Mononuclear cell (primary cell): ENCODE measurements around the gene ULK1. TPM values are rescaled to one million over a fixed set of nuclear protein-coding genes. Genes with fewer than 3 reads are reported as not detected.

Experiments used
- H3K27me3 ChIP-seq: 2 replicates; pipeline ENCODE4 v1.6.0; 2011; ENCODE audit warnings: low read length, control low read depth; ENCODE audit not compliant: insufficient read depth
- H3K4me1 ChIP-seq: 2 replicates; pipeline ENCODE4 v1.5.1; 2011; ENCODE audit warnings: mild to moderate bottlenecking, low read length, control low read depth; ENCODE audit not compliant: insufficient read depth
- H3K4me3 ChIP-seq: 2 replicates; pipeline ENCODE4 v1.5.1; 2011; ENCODE audit warnings: mild to moderate bottlenecking, low read length, moderate library complexity
- H3K9me3 ChIP-seq: 2 replicates; pipeline ENCODE4 v1.5.1; 2011; ENCODE audit warnings: low read depth, mild to moderate bottlenecking, control low read depth, low read length
- total RNA-seq: library from RNA; depleted of rRNA; stranded (reverse); fragments of >200 nt; gene quantifications from one replicate; pipeline ENCODE4 v1.2.3, GENCODE V29; 2012

The ULK1 gene
- total RNA-seq, 1 donor = 25.8 TPM

DNA sequence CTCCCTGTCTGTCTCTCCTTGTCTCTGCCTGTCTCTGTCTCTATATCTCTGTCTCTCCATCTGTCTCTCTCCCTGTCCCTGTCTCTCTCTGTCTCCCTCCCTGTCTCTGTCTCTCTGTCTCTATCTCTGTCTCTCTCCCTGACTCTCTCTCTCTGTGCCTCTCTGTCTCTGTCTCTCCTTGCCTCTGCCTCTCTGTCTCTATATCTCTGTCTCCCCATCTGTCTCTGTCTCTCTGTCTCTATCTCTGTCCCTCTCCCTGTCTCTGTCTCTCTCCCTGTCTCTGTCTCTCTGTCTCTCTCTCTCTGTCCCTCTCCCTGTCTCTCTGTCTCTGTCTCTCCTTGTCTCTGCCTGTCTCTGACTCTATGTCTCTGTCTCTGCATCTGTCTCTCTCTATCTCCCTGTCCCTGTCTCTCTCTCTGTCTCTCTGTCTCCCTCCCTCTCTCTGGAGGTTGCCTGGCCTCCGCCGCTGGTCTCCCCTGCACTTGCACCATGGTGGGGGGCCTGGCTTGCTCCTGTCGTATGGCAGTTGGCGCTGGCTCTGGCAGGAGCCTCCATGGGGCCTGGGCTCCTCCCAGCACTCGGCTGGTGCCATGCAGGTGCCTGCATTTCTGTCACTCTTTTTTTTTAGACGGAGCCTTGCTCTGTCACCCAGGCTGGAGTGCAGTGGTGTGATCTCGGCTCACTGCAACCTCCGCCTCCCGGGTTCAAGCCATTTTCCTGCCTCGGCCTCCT is 37.9 kb upstream of the ULK1 start:
- no peaks in the 10 kb centered on the region for H3K9me3 ChIP-seq
- no peak overlapping the region for H3K4me3 ChIP-seq
- no peaks in the 10 kb centered on the region for H3K27me3 ChIP-seq
- peaks cover 27% of the 10 kb centered on the region for H3K4me1 ChIP-seq

DNA sequence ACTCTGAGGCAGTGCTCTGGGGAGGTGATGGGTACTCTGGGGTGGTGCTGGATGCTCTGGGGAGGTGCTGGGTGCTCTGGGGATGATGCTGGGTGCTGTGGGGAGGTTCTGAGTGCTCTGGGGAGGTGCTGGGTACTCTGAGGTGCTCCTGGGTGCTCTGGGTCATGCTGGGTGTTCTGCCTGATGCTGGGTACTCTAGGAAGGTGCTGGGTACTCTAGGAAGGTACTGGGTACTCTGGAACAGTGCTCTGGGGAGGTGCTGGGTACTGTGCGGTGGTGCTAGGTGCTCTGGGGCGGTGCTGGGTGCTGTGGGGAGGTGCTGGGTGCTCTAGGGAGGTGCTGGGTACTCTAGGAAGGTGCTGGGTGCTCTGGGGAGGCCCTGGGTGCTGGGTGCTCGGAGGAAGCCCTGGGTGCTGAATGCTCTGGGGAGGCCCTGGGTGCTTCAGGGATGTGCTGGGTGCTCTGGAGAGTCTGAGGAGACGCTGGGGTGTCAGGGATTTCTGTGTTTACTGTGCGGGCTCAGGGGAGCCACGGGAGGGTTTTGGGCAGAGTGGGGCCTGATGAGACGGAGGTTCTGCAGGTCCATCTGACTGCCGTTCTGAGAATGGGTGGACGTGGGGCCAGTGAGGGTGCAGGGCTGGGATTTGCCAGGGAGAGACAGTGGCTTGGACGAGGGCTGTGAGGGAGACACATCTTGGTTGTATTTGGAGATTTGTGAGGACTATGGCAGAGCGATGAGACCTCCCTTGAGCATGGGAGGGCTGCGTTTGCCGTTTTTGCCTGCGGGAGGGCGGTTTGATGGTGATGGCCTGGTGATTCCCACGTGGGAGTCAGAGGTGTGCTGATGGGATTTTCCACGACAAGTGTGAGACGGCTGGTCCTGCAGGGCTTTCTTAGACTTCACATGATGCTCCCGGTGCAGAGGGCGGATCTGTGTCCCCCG is 36.2 kb upstream of the ULK1 start:
- H3K27me3 ChIP-seq = no peaks in the 10 kb centered on the region
- H3K9me3 ChIP-seq = no peaks in the 10 kb centered on the region
- peaks cover 31% of the 10 kb centered on the region for H3K4me1 ChIP-seq
- no peak overlapping the region for H3K4me3 ChIP-seq

DNA sequence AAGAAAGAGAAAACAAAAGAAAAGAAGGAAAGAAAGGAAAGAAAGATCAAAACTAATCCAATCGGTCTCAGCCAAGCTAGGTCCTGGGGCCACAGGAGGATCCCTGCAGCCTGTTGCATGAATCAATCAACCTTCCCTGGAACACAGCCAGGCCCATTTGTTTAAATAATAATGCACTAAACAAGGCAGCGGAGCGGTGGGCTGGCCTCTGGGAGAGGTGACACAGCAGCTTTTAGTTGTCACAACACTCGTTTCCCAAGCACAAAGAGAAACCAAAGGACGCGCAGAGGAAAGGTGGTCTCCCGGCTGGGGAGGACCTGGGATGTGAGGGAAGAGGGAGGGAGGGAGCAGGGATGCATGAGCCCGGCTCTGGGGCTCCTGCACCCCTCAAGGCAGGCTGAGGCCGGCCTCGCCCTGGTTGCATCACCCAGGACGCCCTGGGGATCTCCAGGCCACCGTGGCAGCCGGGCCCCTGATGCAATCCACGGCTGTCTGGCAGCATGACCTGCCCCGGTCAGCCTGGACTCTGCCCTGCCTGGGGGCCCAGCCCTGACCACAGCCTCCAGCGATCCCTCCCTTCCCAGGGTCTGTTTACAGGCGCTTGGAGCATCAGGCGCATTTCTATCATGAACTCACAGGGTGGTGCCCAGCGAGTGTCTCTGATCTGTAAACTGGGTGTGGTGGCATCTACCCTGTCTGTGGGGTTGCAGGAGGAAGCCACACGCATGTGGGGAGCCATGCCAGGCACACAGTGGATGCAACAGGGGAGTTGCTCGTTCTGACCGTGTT is 33.8 kb upstream of the ULK1 start:
- Histone ChIP-seq H3K27me3 (no peaks in the 10 kb centered on the region), H3K4me3 (peak overlapping the region; percentile 9), H3K9me3 (no peaks in the 10 kb centered on the region), H3K4me1 (peaks cover 34% of the 10 kb centered on the region)

DNA sequence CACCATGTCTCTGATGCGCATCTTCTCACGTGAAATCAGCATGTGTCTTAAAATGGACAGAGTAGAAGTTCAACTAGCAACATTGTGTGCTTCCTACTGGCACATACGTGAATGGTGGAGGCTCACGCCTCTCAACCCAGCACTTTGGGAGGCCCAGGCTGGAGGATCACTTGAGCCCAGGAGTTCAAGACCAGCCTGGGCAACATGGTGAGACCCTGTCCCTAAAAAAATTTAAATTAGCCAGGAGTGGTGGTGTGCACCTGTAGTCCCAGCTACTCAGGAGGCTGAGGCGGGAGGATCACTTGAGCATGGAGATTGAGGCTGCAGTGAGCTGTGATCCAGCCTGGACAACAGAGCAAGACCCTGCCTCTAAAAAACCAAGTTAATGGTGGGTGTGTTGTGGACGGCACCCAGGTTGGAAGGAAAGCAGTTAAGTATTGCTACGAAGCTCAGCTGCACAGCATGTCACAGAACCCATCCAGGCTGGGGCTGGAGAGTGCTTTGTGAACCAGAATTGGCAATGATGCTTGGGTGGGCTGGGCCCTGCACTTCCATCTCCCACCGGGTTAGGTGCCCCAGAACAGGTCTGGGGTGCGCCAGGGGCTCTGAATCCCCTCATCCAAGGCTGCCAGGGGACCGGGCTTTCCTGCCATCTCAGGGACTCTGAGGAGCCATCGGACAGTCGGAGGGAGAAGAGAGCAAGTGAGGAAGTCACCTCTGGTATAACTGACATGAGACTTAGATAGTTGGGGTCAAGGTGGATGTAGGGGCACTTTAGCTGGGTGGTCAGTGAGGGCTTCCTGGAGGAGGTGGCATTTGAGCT is 33.0 kb upstream of the ULK1 start:
- no peak overlapping the region for H3K4me3 ChIP-seq
- H3K4me1 ChIP-seq = peaks cover 34% of the 10 kb centered on the region
- no peaks in the 10 kb centered on the region for H3K27me3 ChIP-seq
- H3K9me3 ChIP-seq = no peaks in the 10 kb centered on the region

DNA sequence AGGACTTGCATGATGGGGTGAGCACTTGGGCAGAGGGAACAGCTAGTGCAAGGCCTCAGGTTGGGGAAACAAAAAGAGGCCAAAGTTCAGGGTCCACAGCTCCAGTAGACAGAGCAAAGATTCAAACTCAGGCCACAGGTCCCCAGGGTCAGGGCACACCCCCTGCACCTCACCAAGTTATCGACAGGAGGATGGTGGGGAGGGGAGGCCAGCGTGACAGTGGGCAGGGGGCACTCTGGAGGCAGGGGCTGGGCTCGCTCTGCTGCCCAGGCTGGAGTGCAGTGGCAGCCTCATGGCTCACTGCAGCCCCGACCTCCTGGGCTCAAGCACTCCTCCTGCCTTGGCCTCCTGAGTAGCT is 32.4 kb upstream of the ULK1 start:
- H3K27me3 ChIP-seq = no peaks in the 10 kb centered on the region
- no peak overlapping the region for H3K4me3 ChIP-seq
- H3K4me1 ChIP-seq = peaks cover 34% of the 10 kb centered on the region

DNA sequence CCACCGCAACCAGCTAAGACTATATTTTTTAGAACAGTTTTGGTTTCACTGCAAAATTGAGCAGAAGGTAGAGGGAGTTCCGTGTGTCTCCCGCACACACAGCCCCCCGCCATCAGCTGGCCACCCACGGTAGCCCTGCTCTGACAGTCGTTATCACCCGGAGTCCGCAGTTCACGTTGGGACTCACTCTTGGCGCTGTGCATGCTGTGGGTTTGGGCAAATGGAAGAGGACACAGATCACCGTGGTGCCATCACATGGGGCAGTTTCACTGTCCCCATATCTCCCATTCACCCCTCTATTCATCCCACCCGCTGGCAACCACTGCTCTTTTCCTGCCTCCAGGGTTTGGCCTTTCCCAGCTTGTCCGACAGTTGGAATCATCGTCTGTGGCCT is 31.8 kb upstream of the ULK1 start:
- H3K27me3 ChIP-seq = no peaks in the 10 kb centered on the region
- H3K4me1 ChIP-seq = peaks cover 38% of the 10 kb centered on the region
- H3K9me3 ChIP-seq = no peaks in the 10 kb centered on the region
- H3K4me3 ChIP-seq = no peak overlapping the region

More for the DNA sequence above, 32.4 kb upstream of the ULK1 start:
- no peaks in the 10 kb centered on the region for H3K9me3 ChIP-seq

DNA sequence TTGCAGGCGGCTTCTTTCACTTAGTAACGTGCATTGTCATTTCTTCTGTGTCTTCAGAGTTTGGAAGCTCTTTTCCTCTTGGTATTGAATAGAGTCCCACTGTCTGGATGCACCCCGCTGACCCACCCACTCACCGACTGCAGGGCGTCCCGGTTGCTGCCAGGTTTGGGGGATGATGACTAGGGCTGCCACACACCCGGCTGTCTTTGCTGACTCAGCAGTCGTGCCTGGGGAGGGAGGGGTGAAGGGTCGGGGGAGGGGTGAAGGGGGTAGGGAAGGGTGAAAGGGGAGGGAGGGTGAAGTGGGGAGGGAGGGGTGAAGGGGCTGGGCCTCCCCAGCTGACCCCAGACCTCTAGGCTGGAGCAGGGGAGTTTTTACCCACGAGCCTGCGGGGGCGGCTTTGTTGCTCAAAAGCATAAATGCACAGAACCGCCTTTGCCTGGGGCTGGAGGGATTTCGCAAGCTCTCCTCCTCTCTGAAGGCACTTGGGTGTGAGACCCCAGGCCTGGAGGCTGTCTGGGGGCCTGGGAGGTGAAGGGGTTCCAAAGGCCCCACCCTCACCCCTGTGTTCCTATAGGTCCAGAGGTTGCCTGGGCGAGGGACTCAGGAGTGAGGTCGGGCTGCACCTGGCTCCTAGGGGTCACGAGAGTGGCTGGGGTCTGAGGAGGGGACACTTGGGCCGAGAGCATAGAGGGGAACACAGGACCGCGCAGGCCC is 31.3 kb upstream of the ULK1 start:
- H3K4me1 ChIP-seq = peaks cover 44% of the 10 kb centered on the region
- no peaks in the 10 kb centered on the region for H3K27me3 ChIP-seq
- H3K4me3 ChIP-seq = no peak overlapping the region
- H3K9me3 ChIP-seq = no peaks in the 10 kb centered on the region

DNA sequence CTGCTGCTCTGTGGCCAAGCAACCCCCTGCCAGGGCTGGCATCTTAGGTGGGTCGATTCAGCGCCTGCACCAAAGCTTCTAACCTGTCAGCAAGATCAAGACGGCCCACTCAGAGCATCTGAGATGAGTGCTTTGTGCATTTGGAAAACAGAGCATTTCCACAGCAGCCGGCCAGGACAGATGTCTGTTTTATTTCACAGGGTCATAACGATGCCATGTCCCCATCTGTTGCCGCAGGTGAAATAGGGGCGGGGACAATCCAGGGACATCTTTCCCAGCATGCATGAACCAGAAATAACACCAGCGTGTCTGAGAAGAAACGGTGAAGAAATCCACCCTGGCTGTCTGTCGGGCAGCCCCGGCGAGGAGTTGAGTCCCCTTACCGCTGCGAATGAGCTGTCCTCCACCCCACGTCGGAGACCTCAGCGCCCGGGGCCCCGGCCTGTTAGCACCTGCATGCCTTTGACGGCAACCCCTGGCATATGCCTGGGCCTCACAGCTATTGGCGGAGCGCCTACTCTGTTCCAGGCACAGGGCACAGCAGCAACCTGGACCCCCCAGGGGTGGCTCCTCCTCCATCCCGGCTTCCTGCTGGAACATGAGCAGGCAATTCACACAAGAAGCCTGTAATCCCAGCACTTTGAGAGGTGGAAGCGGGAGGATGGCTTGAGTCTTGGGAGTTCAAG is 30.6 kb upstream of the ULK1 start:
- Histone ChIP-seq H3K9me3 (no peaks in the 10 kb centered on the region), H3K4me1 (peaks cover 44% of the 10 kb centered on the region), H3K4me3 (no peak overlapping the region), H3K27me3 (no peaks in the 10 kb centered on the region)

DNA sequence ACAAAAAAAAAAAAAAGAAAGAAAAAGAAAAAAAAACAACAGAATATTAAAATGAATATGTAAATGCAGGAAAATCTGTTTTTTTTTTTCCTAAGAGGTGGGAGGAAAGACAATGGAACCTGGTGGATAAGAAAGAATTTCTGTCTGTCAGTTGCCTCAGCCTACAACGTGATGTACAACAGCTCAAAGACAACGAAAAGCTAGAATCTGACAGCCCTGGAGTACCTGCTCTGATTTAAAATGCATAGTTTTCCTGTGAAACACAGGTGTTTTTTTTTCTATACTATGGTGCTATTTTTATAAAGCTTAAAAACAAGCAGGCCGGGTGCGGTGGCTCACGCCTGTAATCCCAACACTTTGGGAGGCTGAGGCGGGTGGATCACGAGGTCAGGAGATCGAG is 30.0 kb upstream of the ULK1 start:
- no peaks in the 10 kb centered on the region for H3K9me3 ChIP-seq
- no peak overlapping the region for H3K4me3 ChIP-seq
- H3K4me1 ChIP-seq = peaks cover 44% of the 10 kb centered on the region
- H3K27me3 ChIP-seq = no peaks in the 10 kb centered on the region

DNA sequence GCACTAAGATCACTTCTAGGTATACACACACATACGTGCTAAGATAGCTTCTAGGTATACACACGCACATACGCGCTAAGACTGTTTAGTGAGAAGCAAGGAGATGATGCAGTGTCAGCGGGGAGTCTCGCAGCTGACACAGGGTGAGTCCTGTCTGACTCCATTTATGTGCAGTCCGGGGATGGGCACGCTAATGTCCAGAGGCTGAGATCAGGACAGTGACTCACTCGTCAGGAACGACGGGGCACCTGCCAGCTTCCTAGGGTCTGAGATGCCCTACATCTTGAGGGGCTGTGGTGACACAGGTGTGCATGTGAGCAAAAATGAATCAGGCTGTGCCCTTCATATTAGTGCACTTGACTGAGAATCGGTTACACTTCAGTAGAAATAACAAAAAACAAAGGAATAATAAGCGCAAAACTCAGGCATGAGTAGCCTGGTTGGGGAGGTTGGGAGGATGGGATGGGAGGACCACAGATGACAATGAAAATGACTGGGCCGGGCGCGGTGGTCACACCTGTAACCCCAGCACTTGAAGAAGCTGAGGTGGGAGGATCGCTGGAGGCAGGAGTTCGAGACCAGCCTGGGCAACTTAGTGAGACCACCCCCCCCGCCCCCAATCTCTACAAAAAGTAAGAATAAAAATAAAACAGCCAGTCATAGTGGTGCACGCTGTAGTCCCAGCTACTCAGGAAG is 29.1 kb upstream of the ULK1 start:
- Histone ChIP-seq H3K27me3 (no peaks in the 10 kb centered on the region), H3K4me1 (peaks cover 40% of the 10 kb centered on the region)

DNA sequence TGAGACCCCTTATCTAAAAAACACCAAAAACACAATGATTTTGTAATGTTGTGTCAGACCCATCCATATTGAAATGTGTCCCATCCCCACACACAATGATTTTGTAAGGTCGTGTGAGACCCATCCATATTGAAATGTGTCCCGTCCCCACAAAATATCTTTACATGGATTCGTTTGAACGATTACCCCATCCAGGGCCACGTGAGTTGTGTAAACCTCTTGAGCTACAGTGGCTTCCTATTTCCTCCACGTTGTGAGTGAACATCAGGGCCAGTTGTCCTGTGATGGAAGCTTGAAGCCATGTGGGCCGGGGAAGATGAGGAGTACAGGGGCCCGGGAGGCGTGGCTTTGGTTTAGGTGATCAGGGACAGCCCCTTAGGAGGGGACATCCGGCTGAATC is 27.0 kb upstream of the ULK1 start:
- peaks cover 30% of the 10 kb centered on the region for H3K4me1 ChIP-seq
- no peaks in the 10 kb centered on the region for H3K27me3 ChIP-seq
- H3K9me3 ChIP-seq = no peaks in the 10 kb centered on the region
- H3K4me3 ChIP-seq = no peak overlapping the region

More for the DNA sequence above, 29.1 kb upstream of the ULK1 start:
- Histone ChIP-seq H3K4me3 (no peak overlapping the region), H3K9me3 (no peaks in the 10 kb centered on the region)

DNA sequence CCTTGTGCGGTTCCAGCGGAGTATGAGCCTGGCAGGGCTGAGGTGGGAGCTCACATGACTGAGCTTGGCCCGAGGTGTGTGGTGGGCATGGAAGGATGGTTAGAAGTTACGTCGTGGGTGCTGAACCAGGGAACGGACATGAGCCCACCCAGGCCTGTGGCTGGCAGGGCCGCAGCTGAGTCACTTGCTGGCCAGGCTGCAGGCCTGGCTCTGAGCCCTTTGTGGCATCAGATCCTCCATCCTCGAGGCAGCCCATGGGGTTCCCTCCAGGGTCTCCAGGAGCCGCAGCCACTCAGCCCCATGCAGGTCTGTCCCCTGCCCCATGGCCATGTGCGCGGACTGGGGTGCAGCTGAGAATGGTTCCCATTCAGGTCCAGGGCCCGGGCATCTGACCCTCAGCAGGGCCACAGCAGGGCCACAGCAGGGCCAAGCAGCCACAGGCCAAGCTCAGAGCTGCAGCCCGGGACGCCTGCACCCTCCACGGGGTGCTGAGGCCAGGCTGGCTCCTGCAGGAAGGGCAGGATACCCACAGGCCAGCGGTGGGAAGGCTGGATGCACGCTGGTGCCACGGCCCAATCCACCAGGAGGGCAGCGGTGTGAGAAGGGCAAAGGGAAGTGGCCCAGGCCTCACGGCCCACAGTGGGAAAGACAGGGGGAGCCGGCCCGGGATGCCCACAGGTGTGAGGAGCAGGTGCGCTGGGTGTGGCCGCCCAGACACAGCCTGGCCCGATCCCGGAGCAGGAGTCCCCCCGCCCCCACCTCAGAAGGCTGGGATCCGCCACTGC is 26.3 kb upstream of the ULK1 start:
- Histone ChIP-seq H3K27me3 (no peaks in the 10 kb centered on the region), H3K9me3 (no peaks in the 10 kb centered on the region), H3K4me1 (peaks cover 31% of the 10 kb centered on the region), H3K4me3 (no peak overlapping the region)
